GM18519 (cell line): ENCODE data around the gene FHOD3.

ENCODE experiments used
- ATAC-seq: cut with Tn5 transposase; IDR thresholded peaks from one replicate; pipeline ENCODE4 v1.9.1; 2021; ENCODE audit warnings: mild to moderate bottlenecking, moderate library complexity; ENCODE audit not compliant: unreplicated experiment, low FRiP score

The FHOD3 gene

DNA sequence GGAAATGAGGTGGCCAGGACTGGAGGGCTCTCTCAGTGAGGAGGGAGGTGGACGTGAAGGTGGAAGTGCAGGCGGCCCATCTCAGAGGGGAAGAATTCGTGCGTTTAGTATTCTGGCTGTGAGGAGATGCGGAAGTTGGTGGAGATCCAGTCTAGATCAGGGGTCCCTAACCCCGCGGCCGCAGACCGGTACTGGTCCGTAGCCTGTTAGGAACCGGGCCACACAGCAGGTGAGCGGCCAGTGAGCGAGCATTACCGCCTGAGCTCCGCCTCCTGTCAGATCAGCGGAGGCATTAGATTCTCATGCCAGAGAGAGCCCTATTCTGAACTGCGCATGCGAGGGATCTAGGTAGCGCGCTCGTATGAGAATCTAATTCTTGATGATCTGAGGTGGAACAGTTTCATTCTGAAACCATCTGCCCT lies 1.6 kb upstream of the FHOD3 start:
- ATAC-seq: no peak

DNA sequence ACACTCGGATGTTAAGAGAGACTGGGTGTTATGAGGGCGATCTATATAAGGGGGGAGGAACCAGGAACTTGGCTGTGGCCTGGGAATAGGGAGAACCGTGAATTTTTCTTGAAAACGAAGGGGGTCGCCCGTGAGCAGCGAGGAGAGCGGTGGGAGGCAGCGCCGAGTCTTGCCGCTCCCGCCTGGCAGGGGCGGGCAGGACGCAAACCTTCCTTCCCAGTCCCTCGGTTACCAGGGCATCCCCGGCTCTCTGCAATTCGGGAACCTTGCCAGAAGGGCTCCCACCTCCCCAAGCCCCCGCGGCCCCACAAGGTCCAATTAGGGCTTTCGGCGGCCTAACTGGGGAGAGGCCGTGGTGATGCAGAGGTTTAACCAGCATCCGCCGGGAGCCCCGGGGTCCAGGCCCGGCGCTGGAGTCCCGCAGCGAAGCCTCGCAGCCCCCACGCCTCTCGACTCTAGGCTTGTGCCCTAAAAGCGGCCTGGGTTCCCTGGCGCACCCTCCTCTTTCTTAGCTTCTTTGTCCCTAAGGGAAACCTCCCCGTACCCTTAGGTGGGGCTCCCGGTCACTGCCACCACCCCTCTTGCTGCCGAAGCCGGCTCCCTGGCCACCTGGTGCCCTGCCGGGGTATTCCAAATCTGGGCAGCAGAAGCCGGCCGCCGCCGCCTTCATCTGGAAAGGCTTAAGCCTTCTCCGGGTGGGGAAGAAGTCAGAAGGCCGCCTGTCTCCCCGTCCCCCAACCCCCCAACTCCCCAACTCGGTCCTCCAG lies 680 bp upstream of the FHOD3 start:
- no peak for ATAC-seq

DNA sequence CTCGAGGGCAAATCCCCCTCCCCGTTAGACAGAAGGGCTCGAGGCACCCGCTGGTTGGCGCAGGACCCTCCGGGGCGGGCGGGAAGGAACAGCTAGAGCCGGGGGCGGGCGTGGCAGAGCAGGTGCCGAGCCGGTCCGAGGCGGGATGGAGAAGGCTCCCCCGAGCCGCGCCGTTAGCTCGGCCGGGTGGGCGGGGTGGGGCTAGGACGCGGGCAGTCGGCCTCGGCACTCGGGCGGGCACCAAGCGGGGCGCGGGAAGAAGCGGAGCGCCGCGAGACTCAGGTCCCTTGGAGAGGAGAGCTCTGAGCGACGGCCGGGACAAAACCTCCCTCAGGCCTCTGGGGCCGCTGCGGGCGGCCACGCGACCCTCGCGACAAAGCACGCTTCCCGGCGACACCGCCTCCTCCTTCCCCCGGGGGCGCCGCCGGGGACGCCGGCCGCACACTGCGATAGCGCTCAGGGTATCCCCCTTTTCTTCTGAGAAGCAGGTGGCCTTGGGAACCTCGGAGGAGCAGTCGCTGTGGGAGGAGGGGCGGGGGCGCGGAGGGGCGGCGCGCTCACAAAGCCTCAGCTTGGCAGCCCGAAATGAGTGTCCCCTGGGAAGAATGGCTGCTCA lies 721 bp downstream of the FHOD3 start:
- ATAC-seq: no peak

DNA sequence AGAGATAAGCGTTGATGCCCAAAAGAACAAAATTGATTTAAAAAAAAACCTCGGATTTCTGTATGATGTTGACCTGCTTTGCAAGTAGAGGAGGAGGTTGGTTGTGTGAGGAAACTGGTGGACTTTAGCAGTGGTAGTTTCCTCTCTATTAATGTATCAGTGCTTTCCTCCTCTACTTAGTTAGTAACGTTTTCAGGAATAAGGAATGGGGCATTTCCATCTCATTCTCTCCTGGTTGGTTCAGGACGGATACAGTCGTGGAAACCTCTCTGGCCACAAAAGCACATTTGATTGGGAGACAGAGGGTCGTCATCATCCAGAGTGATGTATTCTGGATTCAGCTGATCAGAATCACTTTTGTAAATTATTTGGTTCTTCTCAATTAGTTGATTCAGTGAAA lies 1.5 kb downstream of the FHOD3 start:
- no peak for ATAC-seq

DNA sequence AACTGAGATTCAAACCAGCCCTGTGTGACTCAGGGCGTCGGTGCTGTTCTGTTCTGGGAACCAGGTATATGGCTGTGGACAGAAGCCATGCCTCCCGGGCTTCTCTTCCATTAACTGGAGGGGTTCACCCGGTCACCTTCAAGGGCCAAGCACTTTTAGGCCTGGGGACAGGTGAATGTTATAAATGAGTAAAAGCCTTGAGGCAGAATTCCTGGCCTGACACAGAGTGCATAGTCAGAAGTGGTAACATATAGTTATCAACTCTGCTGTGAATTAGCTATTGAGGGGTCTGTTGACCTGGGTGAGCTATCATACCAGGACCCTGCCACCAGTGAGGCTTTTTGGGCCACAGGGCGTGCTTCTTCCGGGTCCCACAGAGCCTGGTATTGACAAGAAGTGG lies 2.7 kb downstream of the FHOD3 start:
- ATAC-seq: no peak

DNA sequence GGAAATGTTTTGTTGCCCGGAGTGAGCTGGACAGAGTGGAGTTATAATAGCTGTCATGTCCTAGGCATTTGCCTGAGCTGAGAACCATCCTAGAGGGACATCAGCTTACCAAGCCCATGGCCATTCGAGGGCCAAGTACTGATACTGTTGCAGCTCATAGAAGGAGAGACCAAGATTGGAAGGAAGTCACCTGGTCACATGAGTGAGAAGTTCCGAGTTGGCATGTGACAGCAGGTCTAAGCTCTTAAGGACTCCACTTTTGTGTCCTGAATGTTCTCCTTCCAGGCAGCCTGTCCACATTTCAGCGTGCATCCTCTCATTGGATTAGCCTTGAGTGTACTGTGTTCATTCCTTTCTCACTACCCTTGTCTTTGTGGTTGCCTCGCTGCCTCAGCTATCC lies 4.4 kb downstream of the FHOD3 start:
- no peak for ATAC-seq

DNA sequence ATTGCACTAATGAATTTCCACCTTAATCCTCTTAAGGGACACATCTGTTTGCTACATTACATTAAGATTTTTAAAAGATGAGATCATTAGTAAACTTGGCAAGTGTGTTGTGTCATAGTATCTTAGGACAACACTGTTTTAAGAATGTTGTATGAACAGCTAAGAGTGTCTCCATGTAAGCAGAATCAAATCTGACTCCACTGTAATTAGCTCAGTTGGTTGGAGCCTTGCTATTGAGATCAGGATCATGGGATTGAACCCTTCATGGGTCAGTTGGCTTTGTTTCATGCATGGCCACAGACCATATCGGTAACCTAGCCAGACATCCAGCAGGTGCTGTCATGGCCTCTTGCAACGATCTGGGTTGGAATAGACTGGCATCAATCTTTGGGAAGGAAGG lies 5.2 kb downstream of the FHOD3 start:
- ATAC-seq: no peak

DNA sequence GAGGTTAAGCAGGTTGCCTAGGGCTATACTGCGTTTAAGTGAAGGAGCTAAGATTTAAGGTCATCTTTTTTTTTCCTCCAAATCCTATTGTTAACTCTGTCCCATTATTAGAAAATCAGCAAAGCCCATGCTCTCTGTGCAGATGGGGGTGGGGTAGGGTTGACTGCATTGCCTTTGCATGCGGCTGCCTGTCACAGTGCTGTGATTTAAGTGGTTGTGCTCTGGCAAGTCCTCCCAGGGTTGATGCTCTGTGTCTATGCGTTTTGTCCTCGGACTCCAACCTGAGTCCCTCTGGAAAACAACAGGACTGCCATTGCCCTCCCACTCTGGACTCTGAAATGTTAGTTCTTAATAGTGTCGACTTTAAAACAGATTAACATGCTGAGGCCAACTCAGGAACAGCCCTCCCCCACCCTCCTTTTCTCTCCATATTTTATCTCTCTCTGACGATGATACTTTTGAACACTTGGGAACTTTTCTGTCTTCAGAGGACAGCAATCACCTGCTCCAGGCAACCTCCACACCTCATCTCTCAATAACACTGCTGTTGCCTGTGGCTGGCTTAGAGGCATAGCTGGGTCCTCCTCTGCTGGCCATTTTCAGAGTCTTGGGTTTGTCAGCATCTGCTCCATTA lies 5.8 kb downstream of the FHOD3 start:
- ATAC-seq: no peak

DNA sequence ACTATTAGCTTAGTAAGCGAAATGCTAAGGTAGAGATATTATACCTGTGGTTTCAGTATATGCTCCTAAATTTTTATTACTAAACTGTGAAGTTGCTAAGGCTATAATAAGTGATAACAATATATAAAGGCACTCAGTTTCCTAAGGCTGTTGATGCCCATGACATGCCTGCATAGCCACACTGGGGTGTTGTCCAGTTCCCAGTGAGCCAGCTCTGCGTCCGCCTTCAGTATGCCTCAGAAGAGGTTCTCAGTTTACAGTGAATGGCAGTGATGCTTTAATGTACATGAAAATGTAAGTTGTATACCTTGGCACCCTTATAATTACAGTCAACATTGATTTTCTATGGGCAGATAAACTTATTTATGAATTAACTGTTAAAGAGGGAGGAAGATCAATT lies 7.2 kb downstream of the FHOD3 start:
- ATAC-seq: no peak

DNA sequence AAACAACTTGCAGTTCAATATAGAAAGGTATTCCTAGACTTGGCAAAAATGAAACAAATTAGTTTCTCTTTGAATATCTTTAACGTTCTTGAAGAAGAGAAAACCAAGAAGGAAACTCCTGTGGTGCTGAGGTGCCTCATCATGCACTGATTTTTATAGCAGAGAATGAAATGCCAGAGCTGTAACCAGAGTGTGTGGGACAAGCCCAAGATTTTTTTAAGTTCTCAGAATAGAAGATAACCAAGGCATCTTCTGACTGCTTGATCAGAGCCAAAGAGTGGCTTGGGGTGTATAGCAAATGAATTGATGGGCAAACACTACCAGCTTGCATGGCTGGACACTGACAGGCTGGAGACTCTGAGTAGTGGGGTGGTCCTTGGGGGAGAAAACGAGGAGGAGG lies 7.9 kb downstream of the FHOD3 start:
- ATAC-seq: no peak

DNA sequence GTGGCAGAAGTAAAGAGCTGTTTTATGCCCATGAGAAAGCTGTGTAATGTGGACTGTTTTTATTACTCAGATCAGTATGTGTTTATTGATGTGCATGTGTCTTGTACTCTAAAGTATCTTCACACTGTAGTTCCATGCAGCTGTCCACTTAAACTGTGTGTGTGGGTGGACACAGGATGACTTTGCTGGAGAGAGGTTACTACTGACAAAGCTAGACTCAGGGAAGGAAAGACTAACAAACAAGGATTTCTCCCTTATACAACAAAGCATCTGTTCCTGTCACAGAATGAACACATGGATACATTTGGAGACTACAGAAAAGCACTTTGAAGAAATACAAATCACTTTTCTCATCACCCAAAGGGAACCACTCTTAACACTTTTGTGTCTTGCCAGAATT lies 10.0 kb downstream of the FHOD3 start:
- no peak for ATAC-seq

DNA sequence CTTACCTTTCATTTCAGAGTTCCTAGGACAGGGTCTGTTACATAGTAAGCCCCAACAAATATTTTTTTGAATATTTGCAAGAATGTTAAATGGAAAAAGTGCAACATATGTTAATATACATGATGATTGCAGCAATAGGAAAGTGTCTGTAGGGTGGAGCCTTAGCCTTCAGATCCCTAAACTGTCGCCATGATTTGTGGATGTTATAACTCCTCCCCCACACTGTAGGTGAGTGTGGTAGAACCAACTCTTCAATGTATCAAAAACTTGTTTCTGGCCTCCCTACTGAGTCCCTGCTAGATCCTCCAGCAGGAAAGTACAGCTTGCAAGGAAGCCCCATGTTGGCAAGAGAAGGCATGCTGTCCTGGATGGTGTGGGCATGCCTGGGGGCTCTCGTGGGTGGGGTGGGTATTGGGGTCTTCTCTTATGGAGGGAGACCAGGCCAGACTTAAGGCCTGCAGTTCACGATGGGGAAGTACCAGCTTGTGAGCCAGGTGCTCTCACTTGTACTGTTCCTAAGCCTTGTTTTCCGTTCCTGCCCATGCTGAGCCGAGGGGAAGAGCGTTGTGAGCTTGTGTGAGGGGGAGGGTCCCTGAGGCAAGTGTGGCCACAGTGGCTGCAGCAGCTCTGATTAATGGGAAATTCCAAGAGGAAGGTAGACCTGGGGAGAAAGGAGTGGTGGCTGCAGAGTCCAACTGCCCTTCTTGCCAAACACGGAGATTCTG lies 11.4 kb downstream of the FHOD3 start:
- ATAC-seq: no peak

DNA sequence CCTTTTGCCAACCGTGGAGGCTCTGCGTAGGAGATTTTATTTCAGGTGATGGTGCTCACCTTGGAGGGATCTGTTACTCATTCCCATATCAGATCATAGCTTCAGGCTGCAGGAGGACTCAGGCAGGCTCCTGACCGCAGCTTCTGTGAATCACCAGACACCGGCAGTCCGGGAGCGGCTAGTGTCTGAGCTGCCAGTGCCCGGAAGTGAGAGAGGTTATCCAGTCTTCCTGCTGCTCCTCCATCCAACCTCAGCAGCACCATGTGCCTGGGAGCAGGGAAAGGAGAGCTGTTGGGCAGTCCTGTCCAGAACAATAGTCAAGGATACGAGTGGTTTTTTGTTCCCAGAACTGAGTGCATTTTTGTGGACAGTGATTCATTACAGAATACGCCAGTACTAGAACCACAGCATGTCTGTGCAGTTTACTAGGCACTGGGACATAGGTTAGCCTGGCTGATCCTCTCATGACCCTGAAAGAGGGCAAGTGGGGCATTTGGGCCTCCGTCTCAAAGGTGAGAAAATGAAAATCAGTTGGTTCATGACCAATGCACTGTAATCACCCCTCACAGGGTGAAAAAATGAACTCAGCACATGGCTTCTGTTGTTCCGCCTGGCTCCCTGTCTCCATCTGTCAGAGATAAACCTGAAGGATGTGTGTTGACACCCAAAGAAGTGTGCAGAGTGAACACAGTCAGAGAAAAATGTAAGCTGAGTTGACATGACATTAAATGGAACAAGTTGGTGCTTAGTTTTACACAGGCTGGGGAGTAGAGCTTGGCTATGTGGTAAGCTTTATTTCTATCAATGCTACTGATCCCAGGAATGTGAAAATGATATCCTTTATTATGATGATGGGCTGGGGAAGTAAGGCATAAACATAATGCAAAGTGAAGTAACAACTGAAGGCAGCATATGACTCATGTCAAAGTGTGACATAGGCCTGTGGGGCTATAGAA lies 12.2 kb downstream of the FHOD3 start:
- ATAC-seq: no peak

DNA sequence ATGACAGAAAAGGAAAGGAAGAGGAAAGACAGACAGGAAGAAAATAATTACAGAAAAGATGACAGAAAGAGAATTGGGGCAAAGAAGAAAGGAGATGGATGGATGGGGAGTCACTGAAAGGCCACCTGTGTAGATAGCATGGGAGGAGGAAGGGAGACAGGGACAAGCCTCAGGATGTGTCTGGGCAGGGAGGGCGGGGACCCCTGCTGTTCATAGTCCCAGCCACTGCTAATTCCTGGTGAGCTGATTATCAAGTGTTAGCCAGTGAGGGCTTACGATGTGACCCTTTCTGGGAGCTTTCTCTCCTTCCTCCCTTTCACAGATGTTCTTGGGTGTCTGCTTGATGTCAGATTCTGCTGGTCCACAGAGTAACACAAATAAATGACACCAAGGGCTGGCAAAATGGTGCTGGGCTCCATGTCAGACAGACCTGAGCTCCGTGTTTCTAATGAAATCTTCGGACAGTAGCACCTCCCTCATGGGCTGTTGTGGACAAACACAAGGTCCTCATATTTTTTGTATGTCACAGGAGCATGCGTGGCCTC lies 13.6 kb downstream of the FHOD3 start:
- no peak for ATAC-seq

DNA sequence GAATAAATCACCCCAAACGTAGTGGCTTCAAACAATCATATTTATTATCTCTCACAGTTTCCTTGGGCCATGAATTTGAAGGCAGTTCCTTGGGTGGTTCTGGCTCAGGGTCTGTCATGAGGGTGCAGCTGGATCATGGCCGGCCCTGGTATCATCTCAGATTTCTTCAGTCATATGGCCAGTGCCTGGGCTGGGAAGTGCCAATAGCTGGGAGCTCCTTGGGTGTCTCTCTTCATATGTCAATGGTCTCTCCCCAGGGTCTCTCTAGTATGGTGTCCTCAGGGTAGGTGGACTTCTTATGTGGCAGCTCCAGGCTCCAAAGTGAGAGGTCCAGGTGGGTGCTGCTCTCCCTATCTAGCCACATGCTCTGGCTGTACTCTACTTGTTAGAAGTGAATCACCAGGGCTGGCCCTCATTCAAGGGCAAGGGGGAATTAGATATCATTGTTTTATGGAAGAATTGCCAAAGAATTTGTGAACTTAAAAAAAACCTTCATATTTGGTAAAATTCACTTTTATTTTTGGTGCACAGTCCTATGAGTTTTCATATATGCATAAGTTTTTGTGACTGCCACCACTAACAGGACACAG lies 15.4 kb downstream of the FHOD3 start:
- no peak for ATAC-seq

DNA sequence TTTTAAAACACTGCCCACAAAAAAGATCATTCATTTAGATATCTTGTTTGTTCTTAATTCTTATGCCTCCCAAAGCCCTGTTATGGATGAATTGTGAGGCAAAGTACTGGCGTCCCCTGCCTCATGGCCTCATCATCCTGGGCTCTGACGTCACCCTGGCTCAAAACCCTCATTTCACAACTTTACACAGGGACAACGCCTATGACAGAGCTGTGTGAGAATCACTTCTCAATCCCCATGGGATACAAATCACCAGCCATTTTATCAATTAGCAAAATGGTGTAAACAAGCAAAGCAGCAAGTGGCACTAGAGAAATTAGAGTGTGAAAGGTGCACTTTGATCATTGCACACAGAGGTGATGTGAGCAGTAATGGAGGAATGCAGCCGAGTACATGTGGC lies 16.6 kb downstream of the FHOD3 start:
- ATAC-seq: no peak

DNA sequence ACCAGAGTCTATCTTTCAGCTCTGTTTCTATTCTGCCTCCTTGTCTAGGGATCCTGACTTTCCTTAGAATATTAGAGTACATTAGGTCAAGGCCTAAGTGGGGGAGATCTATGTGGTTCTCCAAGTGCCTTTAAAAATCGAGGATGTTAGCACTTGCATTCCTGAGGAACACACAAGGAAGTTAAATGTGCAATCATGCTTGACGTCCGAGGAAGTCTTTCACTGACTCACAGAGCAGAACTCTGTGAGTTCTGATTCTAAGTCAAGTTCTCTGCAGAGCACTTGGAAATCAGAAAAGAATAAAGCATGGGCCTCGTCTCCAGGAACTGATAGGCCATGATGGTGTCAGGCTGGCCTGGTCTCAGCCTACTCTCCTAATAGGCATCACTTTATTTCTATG lies 17.2 kb downstream of the FHOD3 start:
- no peak for ATAC-seq

DNA sequence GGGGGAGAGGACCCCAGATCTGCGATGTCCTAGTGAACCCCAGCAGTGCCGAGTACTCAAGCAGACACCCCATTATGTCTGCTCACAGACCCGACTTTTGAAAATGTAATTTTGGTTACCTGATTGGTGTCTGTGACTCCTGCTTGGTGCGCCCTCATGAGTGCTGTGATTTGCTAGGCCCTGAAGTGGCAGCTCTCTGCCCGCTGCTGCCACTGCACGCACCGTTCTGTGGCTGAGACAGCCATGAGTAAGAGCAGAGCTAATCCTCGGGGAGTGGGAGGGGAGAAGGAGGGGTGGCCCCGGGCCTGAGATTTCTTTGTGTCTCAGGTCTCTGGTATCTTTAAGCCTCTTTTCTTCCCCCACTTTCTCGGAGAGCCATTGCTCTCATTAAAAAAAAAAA lies 18.2 kb downstream of the FHOD3 start:
- no peak for ATAC-seq

DNA sequence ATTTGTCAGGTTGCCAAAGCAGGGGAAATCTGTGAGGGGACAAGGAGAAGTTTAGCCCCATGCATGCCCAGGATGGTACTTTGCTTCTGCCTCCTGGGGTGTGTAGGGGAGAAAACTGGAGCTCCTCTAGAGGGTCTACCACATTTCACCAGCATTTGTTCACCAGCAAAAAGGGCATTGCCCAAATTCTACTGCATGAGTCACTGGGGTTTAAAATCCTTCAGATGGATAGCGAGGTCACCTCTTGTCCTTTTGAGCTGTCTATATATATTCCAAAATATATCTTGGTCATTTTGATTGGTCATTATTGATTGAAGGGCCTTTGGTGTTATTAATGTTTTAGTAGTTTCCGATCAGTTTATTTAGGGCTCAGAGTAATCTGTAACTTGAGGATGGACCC lies 18.7 kb downstream of the FHOD3 start:
- no peak for ATAC-seq
